GM12878 (cell line): Measurements from ENCODE around the gene PRSS27. TPM values are rescaled to one million over a fixed set of nuclear protein-coding genes. Genes with fewer than 3 reads are reported as not detected.

Source experiments
- ATAC-seq: fragments of 200-7000 bp; cut with Tn5 transposase; 3 replicates; pipeline ENCODE4 v1.9.1; 2020; ENCODE audit warnings: mild to moderate bottlenecking, moderate library complexity
- BruUV-seq: library from RNA; stranded (reverse); fragments of 400-500 nt; replicated peaks from 2 replicates; lab custom pipeline; 2021; lab: Mats Ljungman, UMichigan
- CTCF ChIA-PET: fragments of 300-600 bp; sonication (Branson Sonifier 250); formaldehyde crosslinking; extraction: SDS; loops from one replicate; lab custom pipeline; 2021; ENCODE audit warnings: inconsistent platforms; lab: Yijun Ruan, JAX
- POLR2A ChIA-PET: fragments of 350-600 bp; formaldehyde crosslinking; extraction: SDS; loops from one replicate; lab custom pipeline; 2021; ENCODE audit warnings: inconsistent platforms; lab: Charles Lee
- RAD21 ChIA-PET: fragments of 300-600 bp; sonication (Branson Sonifier 250); formaldehyde crosslinking; loops from one replicate; lab custom pipeline; 2023; ENCODE audit warnings: antibody characterized with exemption; ENCODE audit not compliant: unreplicated experiment; lab: Charles Lee
- SMC1A ChIA-PET: fragments of 300-600 bp; sonication (Branson Sonifier 250); formaldehyde crosslinking; loops from one replicate; lab custom pipeline; 2023; ENCODE audit not compliant: unreplicated experiment, uncharacterized antibody; lab: Charles Lee
- DNase-seq: peaks from one replicate; pipeline ENCODE4 v3.0.0-alpha.2; 2011; ENCODE audit warnings: low read depth, low spot score
- FAIRE-seq: peaks from 3 replicates; lab custom pipeline; 2011; peaks lifted over from hg19 to GRCh38; lab: Jason Lieb, UNC
- H2AFZ ChIP-seq: 2 replicates; pipeline ENCODE4 v1.6.0; 2011; ENCODE audit warnings: low read depth, low read length, control low read depth; ENCODE audit not compliant: control insufficient read depth
- H3K27ac ChIP-seq: 2 replicates; pipeline ENCODE4 v1.5.1; 2011; ENCODE audit warnings: control low read depth; ENCODE audit not compliant: control insufficient read depth, insufficient read depth
- H3K27me3 ChIP-seq, 2 experiments: replicated peaks in 1 of 2; 2 replicates each; pipeline versions ENCODE4 v1.6.0 to v1.6.1; 2011; ENCODE audit warnings: low read length in 1 of 2; ENCODE audit not compliant: control insufficient read depth in 2 of 2, insufficient read depth in 2 of 2
- H3K36me3 ChIP-seq, 2 experiments: 2 replicates each; pipeline ENCODE4 v1.5.1; 2011; ENCODE audit warnings: low read length in 1 of 2; ENCODE audit not compliant: control insufficient read depth in 2 of 2, insufficient read depth in 2 of 2
- H3K4me1 ChIP-seq: 2 replicates; pipeline ENCODE4 v1.6.1; 2011; ENCODE audit warnings: mild to moderate bottlenecking, low read length, moderate library complexity, mixed read lengths; ENCODE audit not compliant: control insufficient read depth, insufficient read depth
- H3K4me2 ChIP-seq: 2 replicates; pipeline ENCODE4 v1.6.0; 2011; ENCODE audit warnings: control low read depth; ENCODE audit not compliant: control insufficient read depth, insufficient read depth
- H3K4me3 ChIP-seq: fragments of 200-600 bp; sonication (generic); 2 replicates; pipeline ENCODE4 v1.5.1; 2016
- H3K79me2 ChIP-seq: 2 replicates; pipeline ENCODE4 v1.6.0; 2011; ENCODE audit warnings: low read length; ENCODE audit not compliant: control insufficient read depth, insufficient read depth
- H3K9ac ChIP-seq: 2 replicates; pipeline ENCODE4 v1.8.0; 2011; ENCODE audit warnings: low read length, control low read depth, mixed read lengths; ENCODE audit not compliant: control insufficient read depth, insufficient read depth
- H3K9me3 ChIP-seq: replicated peaks from 3 replicates; pipeline ENCODE4 v1.5.1; 2011; ENCODE audit warnings: mild to moderate bottlenecking, low read length; ENCODE audit not compliant: control insufficient read depth, insufficient read depth
- H4K20me1 ChIP-seq: 2 replicates; pipeline ENCODE4 v1.6.0; 2011; ENCODE audit not compliant: control insufficient read depth, insufficient read depth
- BCL11A ChIP-seq: IDR thresholded peaks from 2 replicates; pipeline ENCODE4 v1.6.1; 2011; ENCODE audit warnings: low read depth, low read length
- CREM ChIP-seq: IDR thresholded peaks from 2 replicates; pipeline ENCODE4 v1.6.1; 2014; ENCODE audit warnings: antibody characterized with exemption, low read depth
- CTCF ChIP-seq, 3 experiments: IDR thresholded peaks in 2 of 3; conservative IDR thresholded peaks in 1 of 3; 2 replicates each; pipeline ENCODE4 v1.5.1; 2011; ENCODE audit warnings: low read depth in 3 of 3, low read length in 3 of 3, mild to moderate bottlenecking in 3 of 3, control low read depth in 2 of 3, moderate library complexity in 2 of 3, inconsistent platforms in 1 of 3, mixed read lengths in 1 of 3; ENCODE audit not compliant: control insufficient read depth in 2 of 3, insufficient read depth in 1 of 3; ENCODE audit errors: extremely low read depth in 1 of 3
- GATAD2B ChIP-seq: fragments of 450-650 bp; conservative IDR thresholded peaks from 2 replicates; pipeline ENCODE4 v1.6.1; 2017; ENCODE audit warnings: low read depth, mild to moderate bottlenecking, moderate library complexity
- NBN ChIP-seq: fragments of 450-650 bp; IDR thresholded peaks from 2 replicates; pipeline ENCODE4 v1.6.1; 2016
- SPI1 ChIP-seq: IDR thresholded peaks from 2 replicates; pipeline ENCODE4 v1.6.1; 2011; ENCODE audit warnings: low read depth, mild to moderate bottlenecking, low read length, moderate library complexity, borderline replicate concordance; ENCODE audit not compliant: insufficient read depth
- SREBF1 ChIP-seq: IDR thresholded peaks from 2 replicates; pipeline ENCODE4 v1.6.1; 2012; ENCODE audit warnings: mild to moderate bottlenecking, low read length
- TCF12 ChIP-seq: IDR thresholded peaks from 2 replicates; pipeline ENCODE4 v1.6.1; 2011; ENCODE audit warnings: low read depth, mild to moderate bottlenecking, low read length
- YBX1 ChIP-seq: fragments of 450-650 bp; IDR thresholded peaks from 2 replicates; pipeline ENCODE4 v1.6.1; 2016; ENCODE audit warnings: antibody characterized with exemption
- YY1 ChIP-seq: IDR thresholded peaks from 2 replicates; pipeline ENCODE4 v1.6.1; 2011; ENCODE audit warnings: low read depth, mild to moderate bottlenecking, low read length
- ZBTB11 ChIP-seq: fragments of 450-650 bp; formaldehyde crosslinking; IDR thresholded peaks from 2 replicates; pipeline ENCODE4 v1.5.0; 2022; ENCODE audit warnings: mild to moderate bottlenecking, missing genetic modification characterization
- ZNF384 ChIP-seq: IDR thresholded peaks from 2 replicates; pipeline ENCODE4 v1.6.1; 2012; ENCODE audit warnings: low read depth, mild to moderate bottlenecking, low read length, improper control_type of control experiment, borderline replicate concordance
- WGBS: methylation state at CpG from one replicate; pipeline ENCODE4 v1.1.6; 2016; ENCODE audit warnings: low lambda C conversion rate; ENCODE audit not compliant: insufficient replicate concordance, insufficient coverage; ENCODE audit errors: missing lambda C conversion rate; 5-methylcytosine and 5-hydroxymethylcytosine counted together
- in situ Hi-C: fragments of 300-500 bp; cut with MboI; formaldehyde crosslinking; loops from 9 replicates; pipeline ENCODE4 v1.14.3; 2018; ENCODE audit warnings: mixed read lengths
- intact Hi-C: fragments of 100-400 bp; cut with micrococcal nuclease; formaldehyde crosslinking; loops from one replicate; pipeline ENCODE4 v1.14.2; 2022; ENCODE audit not compliant: unreplicated experiment
- polyA plus RNA-seq, 11 experiments: library from polyadenylated mRNA; depleted of rRNA in 4 of 11; unstranded in 6 of 11; stranded (reverse) in 5 of 11; fragments of >200 nt; fragmentation: Nextera tagmentation in 4 of 11; fragmentation: Illumina TruSeq in 1 of 11; extraction: Ambion mirVana in 4 of 11; extraction: Trizol in 1 of 11; gene quantifications; 1 replicate in 1 of 11; 2 replicates in 10 of 11; pipeline versions ENCODE4 v1.2.1 to v1.2.3, GENCODE V29; 2011 to 2016; ENCODE audit warnings: inconsistent platforms in 2 of 11, missing spikeins in 2 of 11, low read depth in 1 of 11
- total RNA-seq, 4 experiments: library from RNA; depleted of rRNA in 3 of 4; stranded (reverse); fragments of >200 nt in 3 of 4; fragmentation: Illumina TruSeq in 1 of 4; extraction: Trizol in 1 of 4; gene quantifications; 2 replicates each; pipeline versions ENCODE4 v1.2.1 to v1.2.3, GENCODE V29; 2013 to 2021
- TF ChIP-seq, protein P1 (sequence below): fragments of 150-350 bp; IDR thresholded peaks from 2 replicates; pipeline ENCODE4 v1.6.1; 2016; ENCODE audit warnings: low read depth, low read length

PRSS27 gene
- total and polyA plus RNA-seq, 10 of the 15 experiments (the other 5 are each of a cell fraction or from before 2014, with no cell fraction given) = 0.18 to 1.8 (median 0.51) TPM; not detected in 2

- SMC1A ChIA-PET = no interaction called here
- Histone ChIP-seq H3K36me3 (no peaks in the 10 kb centered on the region), H3K79me2 (peaks cover 32% of the 10 kb centered on the region), H3K27ac (peak within 1 kb of the TSS; percentile 82), H2AFZ (peak within 1 kb of the TSS; percentile 93), H3K27me3 (no peaks in the 10 kb centered on the region), H3K9me3 (no peaks in the 10 kb centered on the region), H3K9ac (peak within 1 kb of the TSS; percentile 95), H3K4me1 (peaks cover 1% of the 10 kb centered on the region), H3K4me2 (peak within 1 kb of the TSS; percentile 69), H3K4me3 (peak within 1 kb of the TSS; percentile 94), H4K20me1 (peaks cover under 1% of the 10 kb centered on the region; the same call in 1 of the 2 replicates)
- no TSS peak for BruUV-seq
- POLR2A ChIA-PET = interaction anchor here (0.6 to 2.0 kb wide), 7 partner anchors 9 to 722 kb away, joined by 3 to 10 read pairs (median 3); partner anchors contain the start of gene FLYWCH1
- peak; percentile 81 for ATAC-seq
- RAD21 ChIA-PET = interaction anchor here (1.0 kb wide), 1 partner anchor 9 kb away, joined by 11 read pairs; no protein-coding TSS in a partner anchor
- CTCF ChIA-PET = interaction anchor here (0.6 to 1.0 kb wide), 3 partner anchors 38 to 186 kb away, joined by 3 to 4 read pairs (median 3); partner anchors contain the start of gene PRSS27
- in situ Hi-C loops (no loop called here), intact Hi-C loops (loop anchor here (2.0 to 10.0 kb wide), 2 partner anchors 38 to 148 kb away; partner anchors contain the start of genes CEMP1, PDPK1 and PRSS27)
- DNase-seq = peak; percentile 74
- no peak for FAIRE-seq
- WGBS = 1% methylated on average over 66 of the region's 73 CpGs
- peak; percentile 82 for TF ChIP-seq SREBF1
- no peak for TF ChIP-seq YBX1
- TF ChIP-seq BCL11A = no peak
- TF ChIP-seq CREM = peak; percentile 96
- no peak for TF ChIP-seq SPI1
- TF ChIP-seq TCF12 = peak; percentile 75
- TF ChIP-seq GATAD2B = 0 out of 2 replicates have a peak, but pooled peaks have one; percentile 53
- TF ChIP-seq ZNF384 = no peak
- TF ChIP-seq ZBTB11 (CRISPR knock-in tag) = peak; percentile 92
- TF ChIP-seq, protein P1, sequence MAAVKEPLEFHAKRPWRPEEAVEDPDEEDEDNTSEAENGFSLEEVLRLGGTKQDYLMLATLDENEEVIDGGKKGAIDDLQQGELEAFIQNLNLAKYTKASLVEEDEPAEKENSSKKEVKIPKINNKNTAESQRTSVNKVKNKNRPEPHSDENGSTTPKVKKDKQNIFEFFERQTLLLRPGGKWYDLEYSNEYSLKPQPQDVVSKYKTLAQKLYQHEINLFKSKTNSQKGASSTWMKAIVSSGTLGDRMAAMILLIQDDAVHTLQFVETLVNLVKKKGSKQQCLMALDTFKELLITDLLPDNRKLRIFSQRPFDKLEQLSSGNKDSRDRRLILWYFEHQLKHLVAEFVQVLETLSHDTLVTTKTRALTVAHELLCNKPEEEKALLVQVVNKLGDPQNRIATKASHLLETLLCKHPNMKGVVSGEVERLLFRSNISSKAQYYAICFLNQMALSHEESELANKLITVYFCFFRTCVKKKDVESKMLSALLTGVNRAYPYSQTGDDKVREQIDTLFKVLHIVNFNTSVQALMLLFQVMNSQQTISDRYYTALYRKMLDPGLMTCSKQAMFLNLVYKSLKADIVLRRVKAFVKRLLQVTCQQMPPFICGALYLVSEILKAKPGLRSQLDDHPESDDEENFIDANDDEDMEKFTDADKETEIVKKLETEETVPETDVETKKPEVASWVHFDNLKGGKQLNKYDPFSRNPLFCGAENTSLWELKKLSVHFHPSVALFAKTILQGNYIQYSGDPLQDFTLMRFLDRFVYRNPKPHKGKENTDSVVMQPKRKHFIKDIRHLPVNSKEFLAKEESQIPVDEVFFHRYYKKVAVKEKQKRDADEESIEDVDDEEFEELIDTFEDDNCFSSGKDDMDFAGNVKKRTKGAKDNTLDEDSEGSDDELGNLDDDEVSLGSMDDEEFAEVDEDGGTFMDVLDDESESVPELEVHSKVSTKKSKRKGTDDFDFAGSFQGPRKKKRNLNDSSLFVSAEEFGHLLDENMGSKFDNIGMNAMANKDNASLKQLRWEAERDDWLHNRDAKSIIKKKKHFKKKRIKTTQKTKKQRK = peak; percentile 65; the same call in 1 of the 2 replicates
- peak; percentile 98 for TF ChIP-seq YY1
- no peak for TF ChIP-seq CTCF (IDR thresholded peaks at IDR 0.05 in 2 of 3, conservative IDR thresholded peaks at IDR 0.05 in 1 of 3; ENCODE audit: control insufficient read depth in 2 of 3, extremely low read depth in 1 of 3, insufficient read depth in 1 of 3, low read depth in 3 of 3, low read length in 3 of 3)
- TF ChIP-seq NBN = peak; percentile 91
Measured at GRCh38 chr16:2682209-2683021, 37.6 kb downstream of the PRSS27 start, which contains the start of gene KCTD5. TSS of gene KCTD5 (plus strand) at chr16:2682523. CDS start at chr16:2682549, 26 bp downstream.
